ENCODE data around the gene TCF4.

The TCF4 gene

GRCh38 chr18:55339990-55340389 lies 248.0 kb downstream of the TCF4 start:
- no peak for DNase-seq

- no peak for DNase-seq
Observed at GRCh38 chr18:55338978-55339650, 248.9 kb downstream of the TCF4 start.

GRCh38 chr18:55337908-55338521 lies 250.0 kb downstream of the TCF4 start:
- DNase-seq = no peak

- DNase-seq = no peak
Observed at GRCh38 chr18:55337138-55337537, 250.9 kb downstream of the TCF4 start.

GRCh38 chr18:55336438-55337100 lies 251.4 kb downstream of the TCF4 start:
- no peak for DNase-seq

- DNase-seq = no peak
Observed at GRCh38 chr18:55334875-55335274, 253.1 kb downstream of the TCF4 start.

- DNase-seq = no peak
Observed at GRCh38 chr18:55331301-55331700, 256.7 kb downstream of the TCF4 start.

- no peak for DNase-seq
Observed at GRCh38 chr18:55328301-55328700, 259.7 kb downstream of the TCF4 start.

- DNase-seq = no peak
Observed at GRCh38 chr18:55327454-55327853, 260.5 kb downstream of the TCF4 start.

- no peak for DNase-seq
Observed at GRCh38 chr18:55326134-55326533, 261.9 kb downstream of the TCF4 start.

- DNase-seq = no peak
Observed at GRCh38 chr18:55324166-55324565, 263.8 kb downstream of the TCF4 start.

- DNase-seq = no peak
Observed at GRCh38 chr18:55323051-55323994, 264.7 kb downstream of the TCF4 start.

GRCh38 chr18:55322178-55322735 lies 265.7 kb downstream of the TCF4 start:
- no peak for DNase-seq

GRCh38 chr18:55321265-55322177 lies 266.5 kb downstream of the TCF4 start:
- DNase-seq = no peak

GRCh38 chr18:55320424-55321264 lies 267.3 kb downstream of the TCF4 start:
- no peak for DNase-seq

- no peak for DNase-seq
Observed at GRCh38 chr18:55319459-55320193, 268.4 kb downstream of the TCF4 start.

GRCh38 chr18:55318951-55319441 lies 269.0 kb downstream of the TCF4 start:
- DNase-seq = no peak

GRCh38 chr18:55317864-55318263 lies 270.1 kb downstream of the TCF4 start:
- no peak for DNase-seq

GRCh38 chr18:55317324-55317723 lies 270.7 kb downstream of the TCF4 start:
- no peak for DNase-seq
